ENCODE results near the gene VGLL1. TPM values are rescaled to one million over a fixed set of nuclear protein-coding genes. Genes with fewer than 3 reads are reported as not detected.

The VGLL1 gene
- polyA plus RNA-seq, 3 donors, result 6.5 to 10.5 (median 10.3) TPM

GRCh38 chrX:136549226-136549625, 17.2 kb downstream of the VGLL1 start:
- DNase-seq (ENCODE audit: low read depth in 3 of 3, low spot score in 2 of 3), result no peak

- DNase-seq (ENCODE audit: low read depth in 3 of 3, low spot score in 2 of 3), result no peak
Measured at GRCh38 chrX:136551410-136551809, 19.4 kb downstream of the VGLL1 start.

- no peak for DNase-seq (ENCODE audit: low read depth in 3 of 3, low spot score in 2 of 3)
Measured at GRCh38 chrX:136555694-136556093, 23.7 kb downstream of the VGLL1 start.

GRCh38 chrX:136572030-136572429, 40.0 kb downstream of the VGLL1 start:
- DNase-seq (ENCODE audit: low read depth in 3 of 3, low spot score in 2 of 3), result no peak

- no peak for DNase-seq (ENCODE audit: low read depth in 3 of 3, low spot score in 2 of 3)
Measured at GRCh38 chrX:136574548-136574947, 42.5 kb downstream of the VGLL1 start.

- no peak for DNase-seq (ENCODE audit: low read depth in 3 of 3, low spot score in 2 of 3)
Measured at GRCh38 chrX:136577552-136577951, 45.5 kb downstream of the VGLL1 start.

- no peak for DNase-seq (ENCODE audit: low read depth in 3 of 3, low spot score in 2 of 3)
Measured at GRCh38 chrX:136580316-136580715, 48.3 kb downstream of the VGLL1 start.

- no peak for DNase-seq (ENCODE audit: low read depth in 3 of 3, low spot score in 2 of 3)
Measured at GRCh38 chrX:136582624-136583023, 50.6 kb downstream of the VGLL1 start.

- DNase-seq (ENCODE audit: low read depth in 3 of 3, low spot score in 2 of 3), result no peak
Measured at GRCh38 chrX:136584545-136584944, 52.5 kb downstream of the VGLL1 start.

GRCh38 chrX:136585262-136585661, 53.2 kb downstream of the VGLL1 start:
- no peak for DNase-seq (ENCODE audit: low read depth in 3 of 3, low spot score in 2 of 3)

GRCh38 chrX:136585960-136586359, 53.9 kb downstream of the VGLL1 start:
- no peak for DNase-seq (ENCODE audit: low read depth in 3 of 3, low spot score in 2 of 3)

GRCh38 chrX:136586386-136586785, 54.4 kb downstream of the VGLL1 start:
- DNase-seq (ENCODE audit: low read depth in 3 of 3, low spot score in 2 of 3), result no peak

- no peak for DNase-seq (ENCODE audit: low read depth in 3 of 3, low spot score in 2 of 3)
Measured at GRCh38 chrX:136587532-136587931, 55.5 kb downstream of the VGLL1 start.

- no peak for DNase-seq (ENCODE audit: low read depth in 3 of 3, low spot score in 2 of 3)
Measured at GRCh38 chrX:136588036-136588435, 56.0 kb downstream of the VGLL1 start.

GRCh38 chrX:136589966-136590365, 58.0 kb downstream of the VGLL1 start:
- no peak for DNase-seq (ENCODE audit: low read depth in 3 of 3, low spot score in 2 of 3)

GRCh38 chrX:136597356-136597755, 65.3 kb downstream of the VGLL1 start:
- DNase-seq (ENCODE audit: low read depth in 3 of 3, low spot score in 2 of 3), result no peak

GRCh38 chrX:136597954-136598353, 65.9 kb downstream of the VGLL1 start:
- no peak for DNase-seq (ENCODE audit: low read depth in 3 of 3, low spot score in 2 of 3)

- no peak for DNase-seq (ENCODE audit: low read depth in 3 of 3, low spot score in 2 of 3)
Measured at GRCh38 chrX:136598631-136599030, 66.6 kb downstream of the VGLL1 start.

- no peak for DNase-seq (ENCODE audit: low read depth in 3 of 3, low spot score in 2 of 3)
Measured at GRCh38 chrX:136600059-136600458, 68.0 kb downstream of the VGLL1 start.

Other genes with a start within 250 kb of the VGLL1 start
- gene ADGRG4, start 231.3 kb upstream of the VGLL1 start, polyA plus RNA-seq (ENCODE audit: insufficient read length in 3 of 3), result not detected
- gene BRS3, start 44.3 kb upstream of the VGLL1 start, polyA plus RNA-seq (ENCODE audit: insufficient read length in 3 of 3), result under 1 TPM in 2 of 3 donors, not detected in 1; 0.04 to 0.06 TPM
- gene HTATSF1, start 34.6 kb upstream of the VGLL1 start, polyA plus RNA-seq (ENCODE audit: insufficient read length in 3 of 3), result 100 to 1,000 TPM; 121 to 134 (median 131) TPM
- gene CD40LG, start 115.9 kb downstream of the VGLL1 start, polyA plus RNA-seq (ENCODE audit: insufficient read length in 3 of 3), result under 1 TPM; 0.07 to 0.21 (median 0.10) TPM
- gene ARHGEF6, start 248.7 kb downstream of the VGLL1 start, polyA plus RNA-seq (ENCODE audit: insufficient read length in 3 of 3), result 10 to 100 TPM; 12.0 to 14.4 (median 14.3) TPM

Data from right renal cortex interstitium (tissue), 3 donors.